ENCODE results near the gene NR2C2AP. TPM values are rescaled to one million over a fixed set of nuclear protein-coding genes. Genes with fewer than 3 reads are reported as not detected.

The NR2C2AP gene
- total and polyA plus RNA-seq, 2 of the 4 experiments (the other 2 are of a cell fraction) = 5.4 to 9.0 TPM

DNA sequence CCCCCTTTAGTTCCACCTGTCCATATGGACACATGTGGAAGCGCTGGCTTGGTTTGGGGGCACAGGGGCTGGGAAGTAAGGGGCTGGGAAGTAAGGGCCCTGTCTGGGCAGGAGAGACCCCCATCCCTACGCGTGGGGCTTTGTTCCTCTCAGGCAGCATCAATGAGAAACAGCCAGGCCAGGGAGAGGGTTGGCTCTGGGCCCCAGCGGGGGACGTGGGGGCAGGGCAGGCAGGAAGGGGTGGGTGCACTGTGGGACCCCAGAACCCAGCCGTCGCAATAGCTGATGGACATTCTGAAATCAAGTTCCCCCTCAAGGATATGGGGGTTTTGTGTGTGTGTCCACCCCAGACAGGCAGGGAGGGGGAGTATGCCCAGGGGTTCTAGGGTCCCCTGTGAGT, 9.7 kb upstream of the NR2C2AP start:
- H3K4me3 ChIP-seq (ENCODE audit: insufficient read depth, low read depth, low read length) = no peak overlapping the region
- no peak overlapping the region for H2AK5ac ChIP-seq (ENCODE audit: low read depth, low read length)
- H3K14ac ChIP-seq (replicated peaks; ENCODE audit: low read depth, low read length) = no peak overlapping the region
- dilution Hi-C loops (cut with HindIII; ENCODE audit: low sequenced_read_pairs, unreplicated experiment) (no loop called here), in situ Hi-C loops (cut with MboI; ENCODE audit: low sequenced_read_pairs) (no loop called here), intact Hi-C loops (cut with micrococcal nuclease) (no loop called here)
- H3K4me1 ChIP-seq (ENCODE audit: control insufficient read depth, insufficient read depth, low read length) = no peaks in the 10 kb centered on the region
- no peak overlapping the region for H2BK120ac ChIP-seq (ENCODE audit: low read depth, low read length)
- no peak overlapping the region for H2BK15ac ChIP-seq (ENCODE audit: low read depth, low read length)
- H4K20me1 ChIP-seq (ENCODE audit: insufficient read depth, low read length) = peaks cover 6% of the 10 kb centered on the region; the same call in 1 of the 2 replicates
- no peak overlapping the region for H4K91ac ChIP-seq (ENCODE audit: insufficient read depth, low read depth, low read length)
- ChIA-PET CTCF (no interaction called here), POLR2A (ENCODE audit: unreplicated experiment) (no interaction called here)
- DNase-seq = no peak
- no peak overlapping the region for H2AK9ac ChIP-seq (replicated peaks; ENCODE audit: low read depth, low read length, poor library complexity)
- H2BK5ac ChIP-seq (ENCODE audit: low read depth, low read length, poor library complexity, severe bottlenecking) = no peak overlapping the region
- no TSS peak for BruUV-seq (replicated peaks)
- H4K5ac ChIP-seq (ENCODE audit: low read depth, low read length) = no peak overlapping the region
- H2AFZ ChIP-seq (replicated peaks; ENCODE audit: low read length, poor library complexity) = no peak overlapping the region
- no peak overlapping the region for H2BK20ac ChIP-seq (ENCODE audit: low read depth, low read length)
- peaks cover 29% of the 10 kb centered on the region for H3K27me3 ChIP-seq (ENCODE audit: control insufficient read depth, insufficient read depth, low read length)
- H3K9me1 ChIP-seq (ENCODE audit: insufficient read depth, low read length) = 0 out of 2 replicates have a peak, but pooled peaks cover 2% of the 10 kb centered on the region
- H3K79me1 ChIP-seq (ENCODE audit: low read depth in 1 of 2, low read length in 2 of 2) = no peaks in the 10 kb centered on the region
- H3K4ac ChIP-seq (ENCODE audit: low read depth, low read length) = no peak overlapping the region
- no peak overlapping the region for H3K18ac ChIP-seq (ENCODE audit: low read depth, low read length)
- TF ChIP-seq SMC3 (IDR thresholded peaks at IDR 0.05; ENCODE audit: low read depth, low read length) = no peak
- no peak for TF ChIP-seq RCOR1 (IDR thresholded peaks at IDR 0.05; ENCODE audit: insufficient replicate concordance, low read length)
- no peak for TF ChIP-seq MAFK (IDR thresholded peaks at IDR 0.05; ENCODE audit: low read depth, low read length)
- no peak for TF ChIP-seq CHD1 (IDR thresholded peaks at IDR 0.05; ENCODE audit: low read depth, low read length)
- TF ChIP-seq RFX5 (IDR thresholded peaks at IDR 0.05; ENCODE audit: low read depth, low read length) = no peak
- TF ChIP-seq CTCF (conservative IDR thresholded peaks at IDR 0.05; ENCODE audit: low read depth, low read length) = no peak
- TF ChIP-seq RAD21 (IDR thresholded peaks at IDR 0.05; ENCODE audit: low read length) = no peak
- no peak overlapping the region for H3K9ac ChIP-seq (ENCODE audit: low read depth, low read length)
- no peak overlapping the region for H3K4me2 ChIP-seq (ENCODE audit: low read depth, low read length)
- no peak overlapping the region for H4K8ac ChIP-seq (ENCODE audit: low read depth in 2 of 2, low read length in 2 of 2)
- H3K36me3 ChIP-seq (ENCODE audit: control insufficient read depth, insufficient read depth, low read length) = no peaks in the 10 kb centered on the region
- no CpG with 5 or more reads among the region's 7 CpGs for WGBS, 2 experiments (ENCODE audit: extremely low coverage in 2 of 2, insufficient read length in 1 of 2)
- H3K27ac ChIP-seq (ENCODE audit: insufficient read depth, low read length) = no peak overlapping the region
- no peak for ATAC-seq (ENCODE audit: low read depth)
- H3K56ac ChIP-seq (ENCODE audit: extremely low read depth, insufficient read depth, low read length) = no peak overlapping the region
- no peak overlapping the region for H3K23ac ChIP-seq (ENCODE audit: low read depth, low read length)
- H3K9me3 ChIP-seq (ENCODE audit: control insufficient read depth, insufficient read depth, low read length) = no peaks in the 10 kb centered on the region

Data from IMR-90 (cell line).